Glutamatergic neuron (in vitro differentiated cells): ENCODE data around the gene CBFA2T3. TPM values are rescaled to one million over a fixed set of nuclear protein-coding genes. Genes with fewer than 3 reads are reported as not detected.
A peak's percentile ranks its signal among the peaks of the same experiment; 100 is the strongest.

Source experiments
- DNase-seq: peaks from one replicate; pipeline ENCODE4 v3.0.0; 2022
- H3K27ac Mint-ChIP-seq: one replicate; pipeline ENCODE4 v1.8.0; 2020; ENCODE audit warnings: mild to moderate bottlenecking, mixed read lengths, inconsistent platforms; ENCODE audit not compliant: unreplicated experiment
- H3K27me3 Mint-ChIP-seq: one replicate; pipeline ENCODE4 v1.8.0; 2020; ENCODE audit warnings: mild to moderate bottlenecking, moderate library complexity, mixed read lengths, inconsistent platforms; ENCODE audit not compliant: unreplicated experiment
- H3K36me3 Mint-ChIP-seq: one replicate; pipeline ENCODE4 v1.8.0; 2020; ENCODE audit warnings: mild to moderate bottlenecking, mixed read lengths, inconsistent platforms; ENCODE audit not compliant: unreplicated experiment
- H3K4me1 Mint-ChIP-seq: one replicate; pipeline ENCODE4 v1.8.0; 2020; ENCODE audit warnings: mild to moderate bottlenecking, low read depth, mixed read lengths, inconsistent platforms; ENCODE audit not compliant: unreplicated experiment
- H3K4me3 Mint-ChIP-seq: one replicate; pipeline ENCODE4 v1.8.0; 2020; ENCODE audit warnings: mild to moderate bottlenecking, mixed read lengths, inconsistent platforms; ENCODE audit not compliant: unreplicated experiment
- H3K9me3 Mint-ChIP-seq: one replicate; pipeline ENCODE4 v1.8.0; 2020; ENCODE audit warnings: mild to moderate bottlenecking, moderate library complexity, mixed read lengths, inconsistent platforms; ENCODE audit not compliant: unreplicated experiment
- total RNA-seq: library from RNA; stranded (reverse); fragmentation: NEBNext Ultra II Directional; extraction: Animal tissue kit (Norgen Biotek cat#: 25700); gene quantifications from one replicate; pipeline ENCODE4 v1.2.1, GENCODE V29; 2021; ENCODE audit not compliant: unreplicated experiment
- TF ChIP-seq, protein P1 (sequence below): fragments of 200-600 bp; sonication (generic); IDR thresholded peaks from one replicate; pipeline ENCODE4 v1.5.0; 2021; ENCODE audit not compliant: partially characterized antibody, unreplicated experiment

The CBFA2T3 gene
- total RNA-seq, 1 donor from 2014 or later = 126 TPM

DNA sequence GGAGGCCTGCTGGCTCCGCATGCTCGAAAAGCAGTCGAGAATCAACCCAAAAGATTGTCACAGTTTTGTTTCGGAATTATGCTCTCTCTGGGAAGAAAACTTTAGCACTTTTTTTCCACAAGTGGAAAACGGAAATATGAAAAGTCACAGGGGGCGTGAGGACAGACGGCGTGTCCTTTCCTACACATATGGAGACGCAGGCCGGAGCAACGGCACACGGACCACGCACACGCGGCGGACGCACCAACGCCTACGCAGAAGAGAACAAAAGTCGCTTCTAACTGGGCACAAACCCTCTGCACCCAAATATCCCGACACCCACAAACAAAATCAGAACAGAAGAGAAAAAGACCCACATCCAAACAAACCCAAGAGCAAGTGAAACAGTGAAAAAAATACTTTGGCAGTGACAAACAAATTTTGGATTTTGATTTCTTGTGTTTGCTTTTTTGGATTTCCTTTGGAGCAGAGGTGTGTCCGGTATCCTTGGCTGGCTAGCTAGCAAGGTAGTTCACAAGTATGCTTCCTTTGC, 101.2 kb downstream of the CBFA2T3 start:
- no peak overlapping the region for H3K27ac Mint-ChIP-seq
- H3K4me1 Mint-ChIP-seq = peaks cover 18% of the 10 kb centered on the region
- TF ChIP-seq, protein P1, sequence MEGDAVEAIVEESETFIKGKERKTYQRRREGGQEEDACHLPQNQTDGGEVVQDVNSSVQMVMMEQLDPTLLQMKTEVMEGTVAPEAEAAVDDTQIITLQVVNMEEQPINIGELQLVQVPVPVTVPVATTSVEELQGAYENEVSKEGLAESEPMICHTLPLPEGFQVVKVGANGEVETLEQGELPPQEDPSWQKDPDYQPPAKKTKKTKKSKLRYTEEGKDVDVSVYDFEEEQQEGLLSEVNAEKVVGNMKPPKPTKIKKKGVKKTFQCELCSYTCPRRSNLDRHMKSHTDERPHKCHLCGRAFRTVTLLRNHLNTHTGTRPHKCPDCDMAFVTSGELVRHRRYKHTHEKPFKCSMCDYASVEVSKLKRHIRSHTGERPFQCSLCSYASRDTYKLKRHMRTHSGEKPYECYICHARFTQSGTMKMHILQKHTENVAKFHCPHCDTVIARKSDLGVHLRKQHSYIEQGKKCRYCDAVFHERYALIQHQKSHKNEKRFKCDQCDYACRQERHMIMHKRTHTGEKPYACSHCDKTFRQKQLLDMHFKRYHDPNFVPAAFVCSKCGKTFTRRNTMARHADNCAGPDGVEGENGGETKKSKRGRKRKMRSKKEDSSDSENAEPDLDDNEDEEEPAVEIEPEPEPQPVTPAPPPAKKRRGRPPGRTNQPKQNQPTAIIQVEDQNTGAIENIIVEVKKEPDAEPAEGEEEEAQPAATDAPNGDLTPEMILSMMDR = no peak
- no peak for DNase-seq
- peaks cover 25% of the 10 kb centered on the region for H3K9me3 Mint-ChIP-seq
- peaks cover 15% of the 10 kb centered on the region for H3K27me3 Mint-ChIP-seq
- H3K4me3 Mint-ChIP-seq = no peak overlapping the region
- H3K36me3 Mint-ChIP-seq = no peaks in the 10 kb centered on the region

DNA sequence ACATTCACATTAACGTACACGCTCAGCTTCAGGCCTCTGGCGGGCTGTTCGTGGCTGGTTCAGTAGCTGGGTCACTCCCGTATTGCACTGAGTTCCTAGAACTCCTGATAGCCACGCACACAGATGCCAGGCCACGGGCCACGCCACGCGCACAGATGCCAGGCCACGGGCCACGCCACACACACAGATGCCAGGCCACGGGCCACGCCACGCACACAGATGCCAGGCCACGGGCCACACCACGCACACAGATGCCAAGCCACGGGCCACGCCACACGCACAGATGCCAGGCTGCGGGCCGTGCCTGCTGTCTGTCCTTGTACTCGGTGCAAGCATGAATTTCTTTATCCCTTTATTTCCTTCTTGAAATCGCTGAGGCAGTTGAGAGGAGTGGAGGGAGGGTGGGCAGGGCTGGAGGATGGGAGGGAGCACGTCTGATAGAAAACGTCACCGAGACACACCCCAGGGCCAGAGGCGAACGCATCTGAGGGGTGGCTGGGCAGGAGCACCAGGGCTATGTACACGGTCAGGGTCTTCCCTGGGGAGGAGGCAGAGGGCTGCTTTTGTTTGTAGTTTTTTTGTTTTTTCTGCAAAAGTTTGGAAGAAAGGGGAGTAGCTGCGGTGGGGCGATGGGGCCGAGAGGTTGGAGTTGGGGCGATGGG, 101.9 kb downstream of the CBFA2T3 start:
- Mint-ChIP-seq H3K9me3 (peaks cover 26% of the 10 kb centered on the region), H3K27ac (no peak overlapping the region), H3K36me3 (no peaks in the 10 kb centered on the region), H3K27me3 (peaks cover 19% of the 10 kb centered on the region), H3K4me3 (no peak overlapping the region), H3K4me1 (peaks cover 19% of the 10 kb centered on the region)
- TF ChIP-seq, protein P1 = no peak
- no peak for DNase-seq

DNA sequence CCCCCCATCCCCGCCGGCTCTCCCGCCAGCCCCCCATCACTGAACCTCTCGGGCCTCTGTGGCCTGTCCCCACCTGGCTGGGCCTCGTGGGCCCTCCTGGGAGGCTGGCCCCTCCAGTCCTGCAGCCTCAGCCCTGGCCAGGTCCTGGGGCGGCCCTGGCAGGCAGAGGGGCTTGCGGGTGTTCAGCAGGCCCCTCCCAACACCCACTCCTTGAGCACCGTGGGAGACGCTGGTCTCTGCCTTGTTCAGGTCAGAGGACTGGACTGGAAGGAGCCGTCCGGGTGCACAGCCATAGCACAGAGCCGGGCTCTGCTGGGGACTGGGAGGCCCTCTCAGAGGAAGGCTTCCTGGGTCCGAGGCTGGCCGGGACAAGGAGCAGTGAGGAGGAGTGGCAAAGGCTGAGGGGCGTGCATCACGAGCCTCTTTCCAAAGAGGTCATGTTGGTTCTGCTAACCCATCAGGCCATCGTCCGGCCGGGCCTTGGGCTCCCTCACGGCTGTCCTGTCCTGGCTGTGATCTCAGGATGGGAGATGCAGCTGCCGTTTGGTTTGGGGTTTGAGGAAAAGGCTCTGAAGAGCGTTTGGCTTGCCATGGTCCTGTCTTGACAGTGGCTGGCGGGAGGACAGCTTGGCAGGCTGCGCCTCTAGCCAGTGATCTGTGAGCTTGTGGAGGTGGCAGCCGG, 104.2 kb downstream of the CBFA2T3 start:
- peaks cover 25% of the 10 kb centered on the region for H3K9me3 Mint-ChIP-seq
- H3K27me3 Mint-ChIP-seq = peaks cover 25% of the 10 kb centered on the region
- peaks cover 31% of the 10 kb centered on the region for H3K4me1 Mint-ChIP-seq

DNA sequence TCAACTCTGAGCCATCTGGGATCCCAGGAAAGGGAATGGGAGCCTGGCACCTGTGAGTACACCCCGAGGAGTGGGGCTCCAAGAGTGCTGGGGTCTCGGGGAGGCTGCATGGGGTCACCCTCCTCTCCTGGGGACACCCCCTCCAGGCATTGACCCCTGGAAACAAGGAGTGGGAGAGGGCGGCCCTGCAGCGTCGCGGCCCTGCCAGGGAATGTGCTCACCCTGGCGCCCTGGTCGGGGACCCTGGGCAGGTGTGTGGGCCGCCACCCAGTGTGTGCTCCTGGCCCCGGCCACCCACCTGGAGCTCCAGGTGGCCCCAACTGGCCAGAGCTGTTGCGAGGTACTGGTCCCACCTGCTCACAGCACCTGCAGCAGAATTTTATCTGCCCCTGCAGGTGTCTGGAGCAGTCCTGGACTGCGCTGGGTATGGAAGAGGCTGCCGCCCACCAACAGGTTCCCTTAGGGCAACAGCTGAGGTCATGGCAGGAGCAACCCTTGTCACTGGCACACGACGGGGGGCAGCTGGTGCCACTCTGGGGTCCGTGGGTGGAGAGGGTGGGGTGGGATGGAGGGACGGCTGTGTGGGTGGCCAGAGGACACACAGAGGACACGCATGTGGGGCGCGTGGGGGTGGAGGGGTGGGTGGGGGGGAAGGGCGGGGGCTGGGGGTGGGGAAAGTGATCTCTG, 105.1 kb downstream of the CBFA2T3 start:
- Mint-ChIP-seq H3K4me3 (peak overlapping the region; percentile 61), H3K9me3 (peaks cover 25% of the 10 kb centered on the region), H3K4me1 (peaks cover 31% of the 10 kb centered on the region), H3K27me3 (peaks cover 29% of the 10 kb centered on the region), H3K36me3 (no peaks in the 10 kb centered on the region), H3K27ac (peak overlapping the region; percentile 79)
- DNase-seq = no peak
- TF ChIP-seq, protein P1 = no peak

More for the DNA sequence above, 104.2 kb downstream of the CBFA2T3 start:
- Mint-ChIP-seq H3K36me3 (no peaks in the 10 kb centered on the region), H3K27ac (no peak overlapping the region), H3K4me3 (no peak overlapping the region)
- DNase-seq = no peak
- TF ChIP-seq, protein P1 = no peak

DNA sequence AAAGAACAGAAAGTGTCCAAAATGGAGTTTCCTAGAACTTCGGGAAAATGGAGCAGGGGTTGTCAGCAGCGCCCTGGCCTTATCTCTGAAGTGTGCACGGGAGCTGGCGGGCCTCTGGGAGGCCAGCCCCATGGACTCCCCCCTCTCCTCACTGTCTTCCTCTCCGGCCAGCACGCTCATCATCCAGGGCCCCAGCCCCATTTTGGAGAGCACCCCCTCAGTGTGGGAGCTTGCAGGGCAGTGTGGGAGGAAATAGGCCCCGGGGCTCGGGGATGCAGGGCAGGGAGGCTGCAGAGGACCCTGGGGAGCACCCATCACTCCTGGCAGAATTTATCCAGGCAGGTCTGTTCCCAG, 105.7 kb downstream of the CBFA2T3 start:
- peak overlapping the region; percentile 79 for H3K27ac Mint-ChIP-seq

More for the DNA sequence above, 105.7 kb downstream of the CBFA2T3 start:
- DNase-seq = no peak
- H3K27me3 Mint-ChIP-seq = peaks cover 28% of the 10 kb centered on the region
- TF ChIP-seq, protein P1 = no peak
- H3K36me3 Mint-ChIP-seq = no peaks in the 10 kb centered on the region
- H3K4me1 Mint-ChIP-seq = peaks cover 31% of the 10 kb centered on the region
- peak overlapping the region; percentile 59 for H3K4me3 Mint-ChIP-seq
- H3K9me3 Mint-ChIP-seq = peaks cover 27% of the 10 kb centered on the region
